Testis (tissue), 3 donors: ENCODE data around the gene RFX8. TPM values are rescaled to one million over a fixed set of nuclear protein-coding genes. Genes with fewer than 3 reads are reported as not detected.

Experiments used
- DNase-seq: peaks from one replicate; pipeline ENCODE4 v3.0.0-alpha.2; 2019
- H3K27ac ChIP-seq, 2 donors: fragments of 200-600 bp; sonication (generic); one replicate each; pipeline ENCODE4 v1.5.1; 2019
- H3K27me3 ChIP-seq: fragments of 200-600 bp; sonication (generic); one replicate; pipeline ENCODE4 v1.5.1; 2019
- H3K36me3 ChIP-seq: fragments of 200-600 bp; sonication (generic); one replicate; pipeline ENCODE4 v1.5.1; 2017; ENCODE audit warnings: low read depth; ENCODE audit errors: missing control alignments
- H3K4me1 ChIP-seq: fragments of 200-600 bp; sonication (generic); one replicate; pipeline ENCODE4 v1.5.1; 2019
- H3K4me3 ChIP-seq, 2 donors: fragments of 200-600 bp; sonication (generic); one replicate each; pipeline ENCODE4 v1.5.1; 2017 to 2019
- H3K9me3 ChIP-seq: fragments of 200-600 bp; sonication (generic); one replicate; pipeline ENCODE4 v1.5.1; 2017
- CTCF ChIP-seq, 3 experiments: fragments of 450-650 bp in 2 of 3; fragments of 200-600 bp in 1 of 3; sonication (generic) in 1 of 3; IDR thresholded peaks; one replicate each; pipeline ENCODE4 v1.5.1; 2016 to 2019; ENCODE audit warnings: antibody characterized with exemption in 3 of 3, mild to moderate bottlenecking in 2 of 3, moderate library complexity in 1 of 3
- POLR2A ChIP-seq: fragments of 450-650 bp; IDR thresholded peaks from one replicate; pipeline ENCODE4 v1.6.1; 2017; ENCODE audit warnings: antibody characterized with exemption, mild to moderate bottlenecking, moderate library complexity
- WGBS, 2 donors: methylation state at CpG; one replicate each; pipeline ENCODE4 v1.1.5; 2018; 5-methylcytosine and 5-hydroxymethylcytosine counted together
- intact Hi-C: fragments of 100-400 bp; cut with DNase I; formaldehyde crosslinking; loops from one replicate; pipeline ENCODE4 v1.15.1; 2023; ENCODE audit warnings: low total_unique reads
- polyA plus RNA-seq: library from polyadenylated mRNA; stranded (reverse); fragments of 350-450 nt; fragmentation: Illumina TruSeq; extraction: RNeasy Lipid Tissue Mini Kit (QIAGEN cat#74804); gene quantifications from one replicate; pipeline ENCODE4 v1.2.3, GENCODE V29; 2014; ENCODE audit warnings: low read depth, low replicate concordance; ENCODE audit not compliant: insufficient read depth
- total RNA-seq, 2 donors: library from RNA; depleted of rRNA; stranded (reverse); fragments of >200 nt; gene quantifications; one replicate each; pipeline ENCODE4 v1.2.3, GENCODE V29; 2016

The RFX8 gene
- total and polyA plus RNA-seq, 3 donors from 2014 or later = 1.8 to 4.0 (median 2.7) TPM

- TF ChIP-seq CTCF (IDR thresholded peaks at IDR 0.05) (no peak), POLR2A (no peak)
- intact Hi-C loops = no loop called here
- no peak overlapping the region for H3K4me3 ChIP-seq
- H3K27ac ChIP-seq = no peak overlapping the region
- H3K27me3 ChIP-seq = no peaks in the 10 kb centered on the region
- WGBS, 2 donors = 82 to 86% methylated on average over 4 of the region's 4 CpGs
- DNase-seq = no peak
- H3K36me3 ChIP-seq = no peaks in the 10 kb centered on the region
- no peaks in the 10 kb centered on the region for H3K4me1 ChIP-seq
- no peaks in the 10 kb centered on the region for H3K9me3 ChIP-seq
These were observed 7.6 kb downstream of the RFX8 start for GRCh38 chr2:101467306-101467705.

- intact Hi-C loops = no loop called here
- no peaks in the 10 kb centered on the region for H3K36me3 ChIP-seq
- no peak overlapping the region for H3K4me3 ChIP-seq
- no peaks in the 10 kb centered on the region for H3K9me3 ChIP-seq
- WGBS, 2 donors = 94 to 96% methylated on average over 3 of the region's 3 CpGs
- TF ChIP-seq POLR2A = no peak
- no peak for DNase-seq
- no peak overlapping the region for H3K27ac ChIP-seq
- H3K4me1 ChIP-seq = no peaks in the 10 kb centered on the region
- H3K27me3 ChIP-seq = no peaks in the 10 kb centered on the region
These were observed 8.5 kb downstream of the RFX8 start for GRCh38 chr2:101466426-101466825.

- TF ChIP-seq POLR2A = no peak
- no peak for TF ChIP-seq CTCF (IDR thresholded peaks at IDR 0.05)
- Histone ChIP-seq H3K4me1 (no peaks in the 10 kb centered on the region), H3K4me3 (no peak overlapping the region), H3K27me3 (no peaks in the 10 kb centered on the region), H3K9me3 (no peaks in the 10 kb centered on the region), H3K36me3 (no peaks in the 10 kb centered on the region), H3K27ac (no peak overlapping the region)
- 89 to 95% methylated on average over 1 of the region's 1 CpG for WGBS, 2 donors
- DNase-seq = no peak
- intact Hi-C loops = no loop called here
These were observed 10.1 kb downstream of the RFX8 start for GRCh38 chr2:101464841-101465240.

GRCh38 chr2:101463911-101464641 is 10.8 kb downstream of the RFX8 start:
- no peak overlapping the region for H3K4me3 ChIP-seq
- H3K27ac ChIP-seq = no peak overlapping the region
- H3K9me3 ChIP-seq = no peaks in the 10 kb centered on the region
- WGBS, 2 donors = 58 to 60% methylated on average over 11 of the region's 11 CpGs
- no peak for DNase-seq
- no peaks in the 10 kb centered on the region for H3K36me3 ChIP-seq
- H3K4me1 ChIP-seq = no peaks in the 10 kb centered on the region
- intact Hi-C loops = no loop called here
- no peaks in the 10 kb centered on the region for H3K27me3 ChIP-seq
- TF ChIP-seq CTCF (IDR thresholded peaks at IDR 0.05) (no peak), POLR2A (no peak)

GRCh38 chr2:101463421-101463820 is 11.5 kb downstream of the RFX8 start:
- TF ChIP-seq CTCF (IDR thresholded peaks at IDR 0.05) = no peak
- TF ChIP-seq POLR2A = no peak
- Histone ChIP-seq H3K27ac (no peak overlapping the region), H3K27me3 (no peaks in the 10 kb centered on the region), H3K36me3 (no peaks in the 10 kb centered on the region), H3K9me3 (no peaks in the 10 kb centered on the region), H3K4me1 (no peaks in the 10 kb centered on the region), H3K4me3 (no peak overlapping the region)
- WGBS, 2 donors = 86 to 100% methylated on average over 1 to 8 of the region's 8 CpGs
- intact Hi-C loops = no loop called here
- DNase-seq = no peak
